ENCODE data around the gene TRIM22.

DNA sequence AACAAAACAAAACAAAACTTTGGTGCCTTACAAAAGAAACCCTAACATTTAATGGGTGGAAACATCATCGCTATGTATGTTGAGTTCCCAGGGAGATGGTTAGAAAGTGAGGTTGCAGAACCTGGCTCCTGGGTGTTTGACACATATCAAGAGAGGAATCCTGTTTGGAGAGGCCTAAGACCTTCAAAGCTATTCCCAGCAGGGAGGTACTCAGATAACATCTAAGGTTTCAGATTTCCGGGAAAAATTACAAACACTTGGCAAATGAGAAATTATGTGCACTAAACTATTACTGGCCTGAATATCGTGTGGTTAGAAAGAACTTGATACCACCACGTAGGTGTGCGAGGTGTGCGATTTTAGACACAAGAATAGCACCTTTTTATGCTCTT lies 23.2 kb upstream of the TRIM22 start:
- TF ChIP-seq, protein P1, sequence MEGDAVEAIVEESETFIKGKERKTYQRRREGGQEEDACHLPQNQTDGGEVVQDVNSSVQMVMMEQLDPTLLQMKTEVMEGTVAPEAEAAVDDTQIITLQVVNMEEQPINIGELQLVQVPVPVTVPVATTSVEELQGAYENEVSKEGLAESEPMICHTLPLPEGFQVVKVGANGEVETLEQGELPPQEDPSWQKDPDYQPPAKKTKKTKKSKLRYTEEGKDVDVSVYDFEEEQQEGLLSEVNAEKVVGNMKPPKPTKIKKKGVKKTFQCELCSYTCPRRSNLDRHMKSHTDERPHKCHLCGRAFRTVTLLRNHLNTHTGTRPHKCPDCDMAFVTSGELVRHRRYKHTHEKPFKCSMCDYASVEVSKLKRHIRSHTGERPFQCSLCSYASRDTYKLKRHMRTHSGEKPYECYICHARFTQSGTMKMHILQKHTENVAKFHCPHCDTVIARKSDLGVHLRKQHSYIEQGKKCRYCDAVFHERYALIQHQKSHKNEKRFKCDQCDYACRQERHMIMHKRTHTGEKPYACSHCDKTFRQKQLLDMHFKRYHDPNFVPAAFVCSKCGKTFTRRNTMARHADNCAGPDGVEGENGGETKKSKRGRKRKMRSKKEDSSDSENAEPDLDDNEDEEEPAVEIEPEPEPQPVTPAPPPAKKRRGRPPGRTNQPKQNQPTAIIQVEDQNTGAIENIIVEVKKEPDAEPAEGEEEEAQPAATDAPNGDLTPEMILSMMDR (conservative IDR thresholded peaks at IDR 0.05; ENCODE audit: low read depth, low read length): no peak
- TF ChIP-seq EZH2 (IDR thresholded peaks at IDR 0.05; ENCODE audit: borderline replicate concordance, low read depth, low read length, poor library complexity, severe bottlenecking): no peak

All from A673 (cell line).